Testis (tissue), 2 donors: Measurements from ENCODE around the gene AGRN.

Source experiments
- POLR2A ChIP-seq: fragments of 450-650 bp; IDR thresholded peaks from one replicate; pipeline ENCODE4 v1.6.1; 2017; ENCODE audit warnings: antibody characterized with exemption, mild to moderate bottlenecking, moderate library complexity
- TF ChIP-seq, protein P1 (sequence below), 3 experiments: fragments of 450-650 bp in 2 of 3; fragments of 200-600 bp in 1 of 3; sonication (generic) in 1 of 3; IDR thresholded peaks; one replicate each; pipeline ENCODE4 v1.5.1; 2016 to 2019; ENCODE audit warnings: antibody characterized with exemption in 3 of 3, mild to moderate bottlenecking in 2 of 3, moderate library complexity in 1 of 3

DNA sequence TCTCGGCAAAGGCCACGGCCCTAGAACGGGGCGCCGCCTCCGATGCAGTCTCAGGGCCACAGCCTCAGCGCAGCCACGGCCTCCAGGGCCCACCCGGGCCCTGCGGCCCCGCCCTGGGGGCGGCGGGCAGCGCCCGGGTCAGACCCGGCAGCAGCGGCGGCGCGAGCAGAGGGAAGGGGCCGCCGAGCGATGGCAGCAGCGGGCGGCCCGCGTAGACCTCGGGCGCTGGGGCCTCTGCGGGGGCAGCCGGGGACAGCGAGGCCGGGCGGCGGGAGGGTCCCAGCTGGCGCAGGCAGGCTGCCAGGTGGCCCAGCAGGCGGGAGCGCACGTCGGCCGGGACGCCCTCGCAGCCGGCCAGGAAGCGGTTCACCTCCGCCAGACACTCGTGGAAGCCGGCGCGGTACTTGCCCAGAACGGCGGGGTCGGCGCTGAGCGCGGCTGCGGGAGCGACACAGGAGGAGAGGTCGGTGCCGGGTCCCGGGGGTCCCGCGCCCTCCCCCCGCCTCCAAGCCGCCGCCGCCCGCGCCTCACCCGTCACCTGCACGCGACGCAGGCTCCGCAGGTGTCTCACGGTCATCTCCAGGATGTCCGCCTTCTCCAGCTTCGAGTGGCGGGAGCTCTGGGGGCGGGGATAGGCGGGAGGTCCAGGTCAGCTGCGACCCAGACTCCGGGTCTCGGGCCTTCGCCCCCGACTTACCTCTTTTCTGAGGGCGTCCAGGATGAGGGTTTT is 20.8 kb upstream of the AGRN start:
- TF ChIP-seq, protein P1, sequence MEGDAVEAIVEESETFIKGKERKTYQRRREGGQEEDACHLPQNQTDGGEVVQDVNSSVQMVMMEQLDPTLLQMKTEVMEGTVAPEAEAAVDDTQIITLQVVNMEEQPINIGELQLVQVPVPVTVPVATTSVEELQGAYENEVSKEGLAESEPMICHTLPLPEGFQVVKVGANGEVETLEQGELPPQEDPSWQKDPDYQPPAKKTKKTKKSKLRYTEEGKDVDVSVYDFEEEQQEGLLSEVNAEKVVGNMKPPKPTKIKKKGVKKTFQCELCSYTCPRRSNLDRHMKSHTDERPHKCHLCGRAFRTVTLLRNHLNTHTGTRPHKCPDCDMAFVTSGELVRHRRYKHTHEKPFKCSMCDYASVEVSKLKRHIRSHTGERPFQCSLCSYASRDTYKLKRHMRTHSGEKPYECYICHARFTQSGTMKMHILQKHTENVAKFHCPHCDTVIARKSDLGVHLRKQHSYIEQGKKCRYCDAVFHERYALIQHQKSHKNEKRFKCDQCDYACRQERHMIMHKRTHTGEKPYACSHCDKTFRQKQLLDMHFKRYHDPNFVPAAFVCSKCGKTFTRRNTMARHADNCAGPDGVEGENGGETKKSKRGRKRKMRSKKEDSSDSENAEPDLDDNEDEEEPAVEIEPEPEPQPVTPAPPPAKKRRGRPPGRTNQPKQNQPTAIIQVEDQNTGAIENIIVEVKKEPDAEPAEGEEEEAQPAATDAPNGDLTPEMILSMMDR (IDR thresholded peaks at IDR 0.05) = no peak
- no peak for TF ChIP-seq POLR2A
